Measurements from ENCODE around the gene GNA15.

GNA15 gene

DNA sequence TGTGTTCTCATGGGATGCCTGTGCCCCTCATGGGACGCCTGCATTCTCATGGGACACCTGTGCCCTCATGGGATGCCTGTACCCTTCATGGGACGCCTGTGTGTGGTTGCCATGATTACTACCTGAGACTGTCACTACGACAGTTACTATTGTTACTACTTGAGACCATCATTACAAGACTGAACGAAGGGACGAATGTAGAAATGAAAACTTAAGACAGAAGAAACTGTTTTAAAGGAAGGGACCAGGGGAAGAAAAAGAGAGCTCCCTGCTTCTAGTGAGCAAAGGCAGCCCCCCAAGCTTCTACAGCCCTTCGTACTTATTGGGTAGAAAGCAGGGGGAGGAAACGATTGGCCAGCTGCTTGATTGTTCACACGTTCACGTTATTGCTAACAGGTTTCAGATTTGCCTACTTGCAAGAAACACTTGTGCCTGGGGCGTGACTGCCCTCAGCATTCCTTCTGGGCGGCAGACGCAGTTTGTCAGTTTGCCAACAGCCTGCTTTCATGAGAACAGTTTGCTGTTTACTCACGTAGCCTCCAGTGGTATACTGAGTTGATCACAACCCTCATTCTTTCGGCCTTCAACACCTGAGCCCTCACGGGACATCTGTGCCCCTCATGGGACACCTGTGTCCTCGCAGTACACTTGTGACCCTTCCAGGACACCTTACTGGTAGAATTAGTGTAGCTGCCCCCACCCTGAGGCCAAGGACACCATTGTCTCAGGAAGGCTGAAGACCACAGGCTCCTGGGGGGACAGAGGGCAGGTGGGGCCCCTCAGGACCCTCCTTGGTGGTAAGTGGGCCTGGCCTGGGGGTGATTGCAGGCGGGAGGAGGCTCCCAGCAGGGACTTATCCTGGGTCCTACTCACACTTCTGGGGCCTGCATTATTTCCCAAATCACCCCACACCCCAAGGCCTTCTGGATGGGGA is 40.2 kb downstream of the GNA15 start:
- peak; percentile 79 for DNase-seq (ENCODE audit: low spot score)

DNA sequence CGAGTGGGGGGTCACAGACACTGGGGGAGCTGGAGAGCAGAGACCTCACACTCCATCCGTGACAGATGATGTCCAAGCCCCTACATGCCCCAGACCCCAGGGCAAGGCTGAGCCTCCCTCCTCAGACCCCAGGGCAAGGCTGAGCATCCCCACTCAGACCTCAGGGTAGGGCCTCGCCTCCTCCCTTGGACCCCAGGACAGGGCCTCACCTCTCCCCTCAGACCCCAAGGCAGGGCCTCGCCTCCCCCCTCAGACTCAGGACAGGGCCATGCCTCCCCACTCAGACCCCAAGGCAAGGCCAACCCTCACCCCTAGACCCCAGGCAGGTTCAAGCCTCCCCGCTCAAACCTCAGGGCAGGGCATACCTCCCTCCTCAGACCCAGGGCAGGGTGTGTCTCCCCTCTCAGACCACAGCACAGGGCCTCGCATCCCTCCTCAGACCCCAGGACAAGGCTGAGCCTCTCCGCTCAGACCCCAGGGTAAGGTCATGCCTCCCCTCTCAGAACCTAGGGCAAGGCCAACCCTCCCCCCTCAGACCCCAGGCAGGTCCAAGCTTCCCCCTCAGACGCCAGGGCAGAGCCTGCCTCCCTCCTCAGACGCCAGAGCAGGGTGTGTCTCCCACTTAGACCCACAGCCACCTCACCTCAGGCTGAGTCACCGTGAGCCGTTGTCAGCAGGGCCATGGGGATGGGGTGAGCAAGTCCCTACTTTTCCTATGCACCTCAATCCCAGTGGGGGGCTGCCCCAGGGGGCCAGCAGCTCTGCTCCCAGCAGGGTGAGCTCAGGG is 41.1 kb downstream of the GNA15 start:
- DNase-seq (ENCODE audit: low spot score) = peak; percentile 84

DNA sequence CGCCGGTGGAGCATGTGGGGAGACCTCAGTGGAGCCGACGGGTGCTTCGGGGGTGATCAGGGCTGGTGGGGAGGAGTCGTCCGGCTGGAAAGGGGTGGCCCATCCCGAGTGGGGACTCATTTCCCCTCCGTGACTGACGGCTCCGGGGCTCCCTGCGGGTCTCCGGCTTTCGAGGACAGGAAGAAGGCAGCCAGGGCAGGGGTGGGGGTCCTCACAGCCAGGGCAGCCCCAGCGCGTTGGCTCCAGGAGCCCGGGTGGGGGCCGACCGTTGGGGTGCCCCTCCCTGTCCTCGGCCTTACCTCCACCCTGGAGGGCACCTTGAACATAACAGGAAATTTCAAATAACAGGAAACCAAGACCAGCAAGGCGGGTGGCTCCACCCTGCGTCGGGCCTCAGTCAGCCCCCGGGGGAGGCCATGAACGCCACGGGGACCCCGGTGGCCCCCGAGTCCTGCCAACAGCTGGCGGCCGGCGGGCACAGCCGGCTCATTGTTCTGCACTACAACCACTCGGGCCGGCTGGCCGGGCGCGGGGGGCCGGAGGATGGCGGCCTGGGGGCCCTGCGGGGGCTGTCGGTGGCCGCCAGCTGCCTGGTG is 42.6 kb downstream of the GNA15 start, which contains the start of gene S1PR4:
S1PR4 (plus strand) TSS at position 393 of the 596 bp plus-strand sequence; CDS start at position 417, 24 bp downstream.
- DNase-seq (ENCODE audit: low spot score) = no peak

- no peak for DNase-seq (ENCODE audit: low spot score)
These were observed 43.3 kb downstream of the GNA15 start for GRCh38 chr19:3178973-3179738.

GRCh38 chr19:3179739-3180293 is 44.0 kb downstream of the GNA15 start:
- DNase-seq (ENCODE audit: low spot score) = no peak

DNA sequence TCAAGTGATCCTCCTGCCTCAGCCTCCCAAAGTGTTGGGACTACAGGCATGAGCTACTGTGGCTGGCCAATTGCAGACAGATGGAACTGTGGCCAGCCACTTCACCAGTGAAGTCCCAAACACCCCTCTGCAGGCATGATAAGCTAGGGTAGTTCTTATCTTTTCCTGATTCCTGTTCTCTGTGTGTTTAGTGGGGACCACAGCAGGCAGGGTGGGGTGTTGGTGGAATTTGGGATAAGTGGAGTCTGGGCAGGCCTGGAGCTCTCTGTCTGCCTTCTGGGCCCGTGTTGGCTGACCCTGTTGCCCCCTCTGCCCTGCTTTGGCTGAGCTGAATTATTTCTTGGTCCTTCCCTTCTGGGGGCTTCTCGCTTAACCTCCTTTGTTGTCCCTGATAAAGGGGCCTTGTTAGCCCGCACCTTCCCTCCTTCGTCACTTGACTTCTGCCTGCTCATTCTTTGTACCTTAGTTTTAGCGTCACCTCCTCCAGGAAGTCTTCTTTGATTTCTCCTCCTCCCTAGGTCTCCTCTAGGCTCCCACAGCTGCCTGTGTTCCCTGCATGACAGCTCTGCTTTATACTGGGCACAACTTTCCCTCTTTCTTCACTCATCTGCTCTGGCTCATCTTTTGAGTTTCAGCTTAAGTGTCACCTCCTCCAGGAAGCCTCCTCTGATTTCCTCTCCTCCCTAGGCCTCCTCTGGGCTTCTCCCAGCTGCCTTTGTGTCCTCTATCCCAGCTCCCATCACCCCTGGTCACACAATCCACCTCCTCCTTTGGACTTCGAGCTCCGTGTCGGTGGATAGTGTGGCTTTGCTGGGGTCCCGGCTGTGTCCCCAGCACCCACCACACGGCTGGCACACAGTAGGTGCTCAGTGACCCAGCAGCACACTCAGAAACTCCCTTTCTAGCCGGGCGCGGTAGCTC is 48.1 kb downstream of the GNA15 start:
- DNase-seq (ENCODE audit: low spot score) = no peak

DNA sequence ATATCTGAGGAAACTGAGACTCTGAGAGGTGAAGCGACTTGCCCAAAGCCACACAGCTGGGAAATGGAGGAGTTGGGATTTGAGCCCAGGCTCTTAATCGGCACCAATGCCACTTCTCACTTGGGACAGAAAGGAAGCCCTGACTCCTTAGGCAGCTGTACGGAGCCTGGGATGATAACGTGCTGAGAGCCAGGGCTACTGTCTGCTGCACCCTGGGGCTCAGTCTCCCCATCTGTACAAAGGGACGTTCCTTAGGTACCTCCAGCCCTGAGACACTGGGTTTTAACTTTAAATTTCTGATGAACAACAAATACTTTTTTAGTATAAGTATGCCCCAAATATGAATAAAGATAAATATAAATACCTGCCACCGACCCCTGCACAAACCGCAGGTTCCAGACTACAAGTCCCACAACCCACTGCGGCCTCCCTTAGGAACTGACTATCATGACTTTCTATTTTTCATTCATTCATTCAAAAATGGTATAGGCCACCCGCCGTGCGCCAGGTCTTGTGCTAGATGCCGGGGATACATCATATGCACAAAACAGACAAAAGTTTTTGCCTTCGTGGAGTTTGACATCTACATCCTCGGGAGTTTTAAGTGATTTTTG is 49.1 kb downstream of the GNA15 start:
- peak; percentile 69 for DNase-seq (ENCODE audit: low spot score)

GRCh38 chr19:3185461-3186159 is 49.8 kb downstream of the GNA15 start, which contains the start of gene NCLN:
TSS of gene NCLN (plus strand) at chr19:3185930. CDS start at chr19:3186031, 101 bp downstream.
- peak; percentile 95 for DNase-seq (ENCODE audit: low spot score)

DNA sequence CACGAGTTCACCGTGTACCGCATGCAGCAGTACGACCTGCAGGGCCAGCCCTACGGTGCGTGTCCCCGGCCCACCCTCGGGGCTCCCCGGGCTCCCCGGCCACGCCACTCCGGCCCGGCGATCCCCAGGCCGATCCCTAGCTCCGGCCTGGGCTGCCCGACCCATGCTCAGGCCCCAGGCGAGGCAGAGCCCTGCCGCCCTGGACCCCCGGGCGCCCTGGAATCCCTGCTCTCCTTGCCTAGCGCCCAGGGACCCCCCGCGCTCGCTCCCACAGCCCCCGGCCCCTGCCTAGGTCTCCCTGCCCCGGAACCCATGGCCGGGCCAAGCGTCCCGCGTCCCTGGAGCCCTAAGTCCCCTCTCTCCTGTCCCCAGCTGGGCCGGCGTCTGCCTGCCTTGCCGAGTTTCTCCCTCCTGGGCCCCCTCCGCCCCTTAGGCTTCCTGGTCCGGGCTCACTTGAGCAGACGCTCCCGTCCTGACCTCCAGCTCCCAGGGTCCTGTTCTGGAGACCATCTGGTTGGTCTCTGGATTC is 50.4 kb downstream of the GNA15 start:
- no peak for DNase-seq (ENCODE audit: low spot score)

- DNase-seq (ENCODE audit: low spot score) = no peak
These were observed 51.2 kb downstream of the GNA15 start for GRCh38 chr19:3186891-3187661.

DNA sequence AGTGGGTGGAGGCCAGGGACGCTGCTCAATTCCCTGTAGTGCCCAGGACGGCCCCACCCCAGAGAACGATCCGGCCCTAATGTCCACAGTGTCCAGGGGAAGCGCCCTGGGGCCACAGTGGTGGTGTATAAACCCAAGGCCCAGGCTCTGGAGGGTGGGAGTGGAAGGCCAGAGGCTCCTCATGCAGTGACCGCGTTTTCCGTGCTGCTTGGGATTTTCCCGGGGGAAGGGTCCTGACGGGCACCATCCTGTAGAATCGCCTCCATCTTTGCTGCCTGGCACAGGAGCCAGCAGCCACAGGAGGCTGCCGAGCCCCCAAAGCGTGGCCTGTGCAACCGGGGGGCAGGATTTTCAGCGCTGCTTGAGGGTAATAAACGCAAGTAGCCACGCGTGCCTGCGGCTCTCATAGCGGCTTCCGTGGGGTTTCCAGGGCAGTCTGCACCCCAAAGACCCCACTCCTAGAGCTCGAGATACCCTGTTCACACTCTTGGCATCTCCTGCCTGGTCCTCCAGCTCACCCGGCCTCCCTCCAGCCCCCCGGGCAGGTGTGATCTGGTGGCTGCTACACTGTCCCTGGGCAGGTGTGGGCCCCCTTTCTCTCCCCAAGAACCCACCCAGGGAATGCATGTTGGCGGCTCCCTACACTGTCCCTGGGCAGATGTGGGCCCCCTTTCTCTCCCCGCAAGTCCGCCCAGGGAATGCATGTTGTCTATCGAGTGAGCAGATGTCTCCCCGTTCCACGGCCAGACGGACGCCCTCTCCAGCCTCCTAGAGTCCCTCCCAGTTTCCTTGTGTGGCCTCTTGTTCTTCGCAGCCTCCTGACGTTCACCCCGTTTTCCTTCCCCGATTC is 52.1 kb downstream of the GNA15 start:
- no peak for DNase-seq (ENCODE audit: low spot score)

GRCh38 chr19:3188627-3189596 is 53.1 kb downstream of the GNA15 start:
- no peak for DNase-seq (ENCODE audit: low spot score)

DNA sequence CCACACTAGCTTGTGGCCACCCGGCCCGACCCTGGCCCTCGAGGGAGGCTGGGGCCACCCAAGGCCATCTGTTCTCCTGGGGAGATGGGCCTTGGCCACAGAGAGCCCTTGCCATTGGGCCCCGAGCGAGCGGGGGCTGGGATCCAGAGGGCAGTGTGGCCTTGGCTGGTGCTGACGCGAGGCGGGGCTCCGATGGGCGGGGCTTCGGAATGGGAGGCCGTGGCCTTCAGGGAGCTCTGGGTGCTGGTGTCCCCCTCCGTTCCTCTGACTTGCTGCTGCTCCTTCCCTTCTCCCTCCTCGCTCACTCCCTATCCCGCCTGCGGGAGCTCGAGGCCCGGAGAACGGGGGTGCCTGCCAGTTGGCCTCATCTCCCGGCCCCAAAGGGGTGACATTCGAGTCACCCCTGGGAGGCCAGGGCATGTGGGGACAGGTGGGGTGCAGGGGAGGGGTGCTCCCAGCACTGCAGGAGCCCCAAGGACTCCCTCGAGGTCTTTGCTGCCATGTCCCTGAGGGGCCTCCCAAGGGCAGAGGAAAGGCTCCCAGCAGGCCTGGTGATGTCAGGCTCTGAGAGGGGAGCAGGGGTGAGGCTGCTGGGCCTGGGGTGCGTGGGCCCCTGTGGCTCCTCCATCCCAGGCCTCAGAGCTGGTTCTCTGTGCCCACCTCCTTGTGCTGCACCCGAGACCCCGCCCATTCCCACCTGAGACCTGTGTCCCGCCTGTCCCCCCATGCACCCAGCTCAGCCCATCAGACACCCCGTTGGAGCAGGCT is 54.1 kb downstream of the GNA15 start:
- DNase-seq (ENCODE audit: low spot score) = no peak

DNA sequence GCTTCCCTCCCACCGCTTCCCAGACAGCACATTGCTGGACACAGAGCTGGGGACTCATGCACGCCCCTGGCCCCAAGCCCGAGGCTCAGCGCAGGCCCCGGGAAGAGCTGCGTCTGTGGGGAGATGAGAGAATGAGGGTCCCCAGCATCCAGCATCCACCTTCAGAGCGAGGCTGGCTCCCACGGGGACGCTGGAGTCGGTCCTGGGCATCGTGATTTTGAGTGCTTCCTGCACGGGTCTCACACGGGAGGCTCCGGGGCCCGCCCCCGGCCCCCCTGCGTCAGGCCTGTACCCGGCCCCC is 54.6 kb downstream of the GNA15 start:
- DNase-seq (ENCODE audit: low spot score) = no peak

Data from LoVo (cell line).